Fibroblast of skin of scalp (primary cell): ENCODE data around the gene TIMM9.
A peak's percentile ranks its signal among the peaks of the same experiment; 100 is the strongest.
"Not testable (repeated sequence)": the region's sequence is repeated elsewhere in the genome, so short reads cannot be mapped to it uniquely, and the experiment has no call there.

Experiments used
- DNase-seq: peaks from one replicate; pipeline ENCODE4 v3.0.0-alpha.2; 2013

TIMM9 gene

DNA sequence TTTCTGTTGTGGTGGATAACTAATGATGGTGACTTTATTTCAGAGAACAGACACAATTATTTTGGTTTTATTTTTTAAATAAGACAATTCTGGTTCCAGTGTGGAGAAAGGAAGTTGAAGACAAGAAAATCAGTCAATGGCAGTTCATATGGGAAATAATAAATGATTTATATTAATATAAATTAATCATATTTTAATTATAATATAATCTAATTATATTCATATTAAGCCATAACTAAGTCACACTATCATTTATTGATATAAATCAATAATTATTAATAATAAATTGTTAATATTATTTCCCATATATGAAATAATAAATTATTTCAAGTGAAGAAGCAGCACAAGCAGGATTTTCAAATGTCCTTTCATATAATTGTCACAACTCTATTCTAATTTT lies 28.8 kb downstream of the TIMM9 start:
- DNase-seq, result no peak

DNA sequence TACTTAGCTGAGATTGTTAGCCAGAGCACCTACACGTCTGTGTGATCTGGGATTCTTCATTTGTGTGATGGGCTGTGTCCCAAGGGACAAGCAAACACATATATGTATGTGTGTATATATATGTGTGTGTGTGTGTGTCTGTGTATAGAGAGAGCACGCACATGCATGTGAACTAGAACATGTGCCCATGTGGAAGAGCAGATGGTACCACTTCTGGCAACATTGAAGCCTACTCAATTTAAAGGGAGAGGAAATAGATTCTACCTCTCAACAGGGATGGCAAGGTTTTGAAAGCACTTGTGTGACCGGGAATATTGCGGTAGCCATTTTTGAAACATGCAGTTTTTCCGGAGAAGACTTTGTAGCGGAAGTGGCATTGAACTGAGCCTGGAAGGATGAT lies 30.2 kb downstream of the TIMM9 start:
- no peak for DNase-seq

DNA sequence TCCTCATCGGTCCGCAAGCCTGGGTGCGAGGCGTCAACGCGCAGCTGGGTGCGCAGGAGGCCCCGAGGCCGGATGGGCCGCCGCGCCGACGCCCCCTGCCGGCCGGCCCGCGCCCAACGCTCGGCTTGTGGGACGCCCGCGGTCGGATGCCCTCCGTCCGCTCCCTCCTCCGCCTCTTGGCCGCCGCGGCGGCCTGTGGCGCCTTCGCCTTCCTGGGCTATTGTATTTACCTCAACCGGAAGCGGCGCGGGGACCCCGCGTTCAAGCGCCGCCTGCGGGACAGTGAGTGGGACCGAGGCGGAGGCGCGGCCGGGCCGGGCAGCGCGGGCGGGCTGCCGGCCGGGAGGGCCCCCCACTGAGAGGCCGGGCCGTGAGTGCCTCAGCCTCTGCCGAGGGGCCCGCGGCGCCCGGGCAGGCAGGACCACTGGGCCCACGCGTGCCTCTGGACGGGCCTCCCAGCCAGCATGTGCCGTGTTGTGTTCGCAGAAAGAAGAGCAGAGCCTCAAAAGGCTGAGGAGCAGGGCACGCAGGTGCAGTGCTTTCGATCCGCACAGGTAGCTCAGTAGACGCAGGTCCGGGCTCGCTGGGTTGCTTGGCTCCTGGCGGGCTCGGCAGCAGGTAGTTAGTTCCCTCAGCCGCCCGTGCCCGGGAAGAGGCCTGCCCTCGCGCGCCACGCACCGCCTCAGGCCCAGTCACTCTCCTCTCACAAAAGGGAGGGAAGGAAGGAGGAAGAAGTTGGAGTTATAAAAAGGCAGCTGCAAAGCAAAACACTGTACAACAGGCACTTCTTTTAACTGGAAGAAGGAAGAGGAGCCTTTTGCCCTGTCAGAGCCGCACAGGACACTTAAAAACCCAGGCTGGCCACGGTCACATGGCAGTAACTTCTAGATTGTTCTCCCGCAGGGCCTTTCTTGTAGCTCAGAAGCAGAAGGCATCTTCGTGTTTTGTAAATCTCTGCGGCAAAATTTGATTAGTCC lies 31.2 kb downstream of the TIMM9 start, which contains the start of gene TOMM20L:
Gene TOMM20L, plus strand, starts transcription at position 119 of the 977 bp plus-strand sequence. Its CDS starts 28 bp downstream, at position 147.
- DNase-seq, result peak; percentile 76

DNA sequence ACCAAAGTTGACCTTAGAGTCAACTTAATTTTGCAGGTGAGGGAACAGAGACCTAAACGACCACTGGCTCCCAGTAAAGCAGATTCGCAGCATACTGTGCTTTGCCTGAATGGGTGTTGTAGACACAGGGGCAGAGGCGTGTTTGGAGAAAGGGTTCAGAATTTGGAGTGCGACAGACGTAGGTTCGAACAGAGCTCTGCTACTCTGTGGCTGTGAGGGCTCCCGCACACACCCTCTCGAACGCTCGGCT lies 31.8 kb downstream of the TIMM9 start:
- DNase-seq, result no peak

DNA sequence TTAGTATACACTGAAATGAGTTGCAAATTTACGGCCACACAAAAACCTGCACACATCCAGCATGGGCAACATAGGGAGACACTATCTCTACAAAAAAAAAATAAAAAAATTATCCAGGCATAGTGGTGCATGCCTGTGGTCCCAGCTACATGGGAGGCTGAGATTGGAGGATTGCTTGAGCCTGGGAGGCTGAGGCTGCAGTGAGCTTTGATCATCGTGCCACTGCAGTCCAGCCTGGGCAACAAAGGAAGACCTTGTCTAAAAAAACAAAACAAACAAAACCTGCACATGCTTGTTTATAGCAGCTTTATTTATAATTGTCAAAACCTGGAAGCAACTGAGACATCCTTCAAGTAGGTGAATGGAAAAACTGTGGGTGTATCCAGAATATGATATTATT lies 36.5 kb downstream of the TIMM9 start:
- DNase-seq, result no peak

DNA sequence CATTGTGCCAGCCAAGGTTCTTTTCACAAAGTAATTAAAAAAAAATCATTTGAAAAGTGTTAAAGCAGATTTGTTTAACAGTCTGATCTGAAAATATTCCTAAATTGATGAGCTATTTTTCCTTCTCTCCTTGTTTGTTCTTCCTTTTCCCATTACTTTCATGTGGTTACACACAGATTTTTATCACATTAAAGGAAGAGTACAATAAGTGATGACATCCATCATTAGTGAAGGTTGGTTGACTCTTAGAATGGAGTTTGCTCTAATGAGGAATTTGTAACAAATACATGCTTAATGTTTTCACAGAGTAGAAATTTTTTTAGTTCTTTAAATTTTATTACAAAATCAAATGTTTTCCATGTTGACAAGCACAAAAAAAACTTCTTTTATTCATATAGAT lies 50.5 kb downstream of the TIMM9 start:
- no peak for DNase-seq

DNA sequence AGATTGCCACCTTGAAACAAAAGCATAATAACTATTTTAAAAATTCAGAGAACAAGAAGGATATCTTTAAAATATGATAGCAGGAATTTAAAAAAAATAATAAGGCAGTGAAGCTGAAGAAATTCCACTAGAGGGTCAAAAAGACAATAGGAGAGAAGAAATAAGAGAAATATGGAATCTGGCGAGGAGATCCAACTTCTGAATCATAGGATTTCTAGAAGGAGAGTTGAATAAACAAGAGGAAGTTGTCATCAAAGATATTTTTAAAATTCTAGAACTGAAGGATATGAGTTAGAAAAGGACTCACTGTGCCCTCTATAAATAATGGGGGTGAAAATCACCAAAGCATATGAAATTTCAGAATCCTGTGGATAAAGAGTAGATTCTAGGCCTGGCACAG lies 58.4 kb downstream of the TIMM9 start:
- DNase-seq, result peak; percentile 5

DNA sequence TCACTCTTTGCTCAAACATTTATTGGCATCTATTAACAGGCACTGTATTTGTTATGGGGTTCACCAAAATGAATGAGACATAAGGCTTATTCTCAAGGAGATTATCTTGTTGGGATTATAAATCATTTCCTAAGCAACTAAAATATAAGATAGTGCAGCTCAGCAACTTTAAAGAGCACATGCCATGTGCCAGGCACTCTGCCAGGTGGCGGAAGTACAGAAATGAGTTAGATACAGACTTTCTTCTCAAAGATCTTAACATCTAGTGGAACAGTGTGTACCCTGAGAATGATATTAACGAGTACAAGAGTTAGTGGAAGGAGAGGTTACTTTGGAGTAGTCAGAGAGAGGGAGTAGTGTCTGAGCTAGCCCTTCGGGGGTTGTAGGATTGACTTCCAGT lies 60.0 kb downstream of the TIMM9 start:
- DNase-seq, result no peak

DNA sequence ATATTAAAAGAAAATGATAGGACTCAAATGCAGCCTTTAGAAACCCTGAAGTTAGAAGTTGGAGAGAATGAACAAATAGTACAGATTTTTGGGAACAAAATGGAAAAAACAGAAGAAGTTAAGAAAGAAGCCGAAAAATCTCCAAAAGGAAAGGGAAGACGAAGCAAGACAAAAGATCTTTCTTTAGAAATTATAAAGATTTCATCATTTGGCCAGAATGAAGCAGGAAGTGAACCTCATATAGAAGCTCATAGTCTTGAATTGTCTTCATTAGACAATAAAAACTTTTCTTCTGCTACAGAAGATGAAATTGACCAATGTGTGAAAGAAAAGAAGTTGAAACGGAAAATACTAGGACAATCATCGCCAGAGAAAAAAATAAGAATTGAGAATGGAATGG lies 63.0 kb downstream of the TIMM9 start:
- DNase-seq, result no peak

DNA sequence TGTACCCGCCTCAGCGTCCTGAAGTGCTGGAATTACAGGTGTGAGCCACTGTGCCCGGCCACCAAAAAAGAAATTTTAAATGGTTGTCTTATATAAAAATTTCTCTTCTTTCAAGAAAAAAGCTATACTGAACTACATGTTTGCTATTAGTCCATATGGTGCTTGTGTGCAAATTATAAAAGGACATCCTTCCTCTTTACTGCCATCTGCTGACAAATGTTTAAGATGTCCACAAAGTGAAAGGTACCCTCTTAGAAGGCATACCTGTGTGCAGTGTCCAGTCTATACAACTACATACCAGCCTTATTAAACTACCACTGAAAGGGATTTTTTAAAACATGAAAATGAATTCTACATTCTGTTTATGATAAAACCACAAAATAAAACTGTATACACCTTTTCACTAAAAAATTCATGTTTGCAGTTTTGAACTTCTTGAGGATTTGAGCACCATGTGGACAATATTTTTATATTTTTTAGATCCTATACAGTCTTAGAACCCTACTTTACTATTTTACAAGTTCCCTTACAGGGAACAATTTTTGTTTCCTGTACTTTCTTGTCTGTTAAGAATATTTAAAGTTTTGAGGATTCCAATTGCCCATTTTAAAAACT lies 64.4 kb downstream of the TIMM9 start:
- peak; percentile 15 for DNase-seq

DNA sequence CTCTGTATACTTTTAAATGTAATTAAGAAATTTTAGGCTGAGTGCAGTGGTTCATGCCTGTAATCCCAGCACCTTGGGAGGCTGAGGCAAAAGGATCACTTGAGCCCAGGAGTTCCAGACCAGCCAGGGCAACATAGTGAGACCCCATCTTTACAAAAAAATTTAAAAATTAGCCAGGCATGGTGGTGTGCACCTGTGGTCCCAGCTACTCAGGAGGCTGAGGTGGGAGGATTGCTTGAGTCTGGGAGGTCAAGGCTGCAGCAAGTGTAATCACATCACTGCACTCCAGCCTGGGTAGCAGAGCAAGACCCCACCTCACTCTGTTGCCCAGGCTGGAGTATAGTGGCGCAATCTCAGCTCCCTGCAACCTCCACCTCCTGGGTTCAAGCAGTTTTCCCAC lies 65.1 kb downstream of the TIMM9 start:
- not testable (repeated sequence) for DNase-seq
